GM18868 (cell line): Measurements from ENCODE around the gene PPM1M.

Source experiments
- ATAC-seq: cut with Tn5 transposase; IDR thresholded peaks from one replicate; pipeline ENCODE4 v1.9.1; 2021; ENCODE audit warnings: mild to moderate bottlenecking, moderate library complexity; ENCODE audit not compliant: unreplicated experiment

PPM1M gene

DNA sequence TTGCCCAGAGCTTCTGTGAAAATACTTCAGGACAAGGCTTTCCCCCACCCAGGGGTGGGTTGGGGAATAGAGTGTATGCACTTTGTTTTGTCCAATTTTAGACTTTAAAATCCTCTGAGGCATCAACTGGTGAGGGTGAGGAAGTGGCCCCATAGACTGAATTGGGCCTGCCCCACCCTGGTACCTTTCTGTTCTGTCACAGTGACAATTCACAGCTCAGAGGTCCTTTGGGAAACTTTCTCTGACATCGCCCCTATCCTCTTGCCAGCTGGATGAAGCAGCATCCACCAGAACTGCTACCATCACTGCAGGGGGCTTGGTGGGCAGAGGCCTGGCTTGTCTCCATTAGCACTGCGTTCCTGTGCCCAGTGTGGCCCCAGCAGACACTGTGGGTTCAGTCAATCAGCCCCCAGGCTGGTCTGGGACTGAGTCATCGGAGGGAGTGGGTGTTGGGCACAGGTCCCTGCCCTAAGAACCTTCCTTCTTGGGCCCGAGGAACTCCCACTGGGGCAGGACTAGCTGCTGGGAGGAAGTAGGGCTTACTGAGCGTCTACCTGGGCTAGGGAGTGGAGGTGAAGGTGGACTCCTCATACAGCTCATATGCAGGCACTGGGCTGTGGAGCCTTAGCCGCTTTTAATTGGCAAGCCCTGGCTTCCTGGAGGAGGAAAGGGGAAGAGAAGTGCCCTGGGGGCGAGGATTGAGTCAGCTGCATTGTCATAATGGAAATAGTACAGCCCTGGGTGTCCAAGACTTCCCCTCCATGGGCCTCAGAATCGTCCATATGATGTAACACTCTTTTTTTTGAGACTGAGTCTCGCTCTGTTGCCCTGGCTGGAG is 1.5 kb upstream of the PPM1M start:
- peak; percentile 48 for ATAC-seq

DNA sequence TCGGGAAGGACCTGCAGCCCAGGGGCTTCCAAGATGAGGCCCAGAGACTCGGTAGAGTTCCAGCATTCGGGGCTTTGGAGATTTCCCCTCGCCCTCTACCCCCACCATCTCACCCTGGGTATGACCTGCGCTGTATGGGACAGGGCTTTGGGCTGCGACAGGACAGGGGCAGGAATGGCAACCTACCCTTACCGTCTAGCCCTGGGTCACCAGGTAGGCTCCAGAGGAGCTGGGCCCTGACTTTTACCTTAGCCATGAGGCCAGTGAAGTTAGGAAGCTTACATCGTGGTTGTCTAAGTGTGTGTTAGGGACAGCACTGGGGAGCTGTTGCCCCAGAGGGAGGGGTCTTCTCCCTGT is 683 bp downstream of the PPM1M start:
- no peak for ATAC-seq

- no peak for ATAC-seq
Observed at GRCh38 chr3:52246728-52247408, 1.3 kb downstream of the PPM1M start.

GRCh38 chr3:52247409-52248164 is 2.0 kb downstream of the PPM1M start:
- ATAC-seq = no peak

DNA sequence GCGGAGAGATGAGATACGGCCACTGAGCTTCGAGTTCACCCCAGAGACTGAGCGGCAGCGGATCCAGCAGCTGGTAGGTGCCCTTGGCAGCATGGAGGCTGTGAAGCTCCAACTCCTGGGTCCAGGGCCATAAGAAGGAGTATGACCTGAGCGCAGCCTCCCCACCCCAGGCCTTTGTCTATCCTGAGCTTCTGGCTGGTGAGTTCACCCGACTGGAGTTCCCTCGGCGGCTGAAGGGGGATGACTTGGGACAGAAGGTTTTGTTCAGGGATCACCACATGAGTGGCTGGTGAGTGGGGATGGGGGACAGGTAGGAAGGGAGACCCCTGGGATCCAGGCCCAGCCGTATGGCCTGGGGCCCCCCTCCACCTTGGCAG is 2.6 kb downstream of the PPM1M start:
- no peak for ATAC-seq

DNA sequence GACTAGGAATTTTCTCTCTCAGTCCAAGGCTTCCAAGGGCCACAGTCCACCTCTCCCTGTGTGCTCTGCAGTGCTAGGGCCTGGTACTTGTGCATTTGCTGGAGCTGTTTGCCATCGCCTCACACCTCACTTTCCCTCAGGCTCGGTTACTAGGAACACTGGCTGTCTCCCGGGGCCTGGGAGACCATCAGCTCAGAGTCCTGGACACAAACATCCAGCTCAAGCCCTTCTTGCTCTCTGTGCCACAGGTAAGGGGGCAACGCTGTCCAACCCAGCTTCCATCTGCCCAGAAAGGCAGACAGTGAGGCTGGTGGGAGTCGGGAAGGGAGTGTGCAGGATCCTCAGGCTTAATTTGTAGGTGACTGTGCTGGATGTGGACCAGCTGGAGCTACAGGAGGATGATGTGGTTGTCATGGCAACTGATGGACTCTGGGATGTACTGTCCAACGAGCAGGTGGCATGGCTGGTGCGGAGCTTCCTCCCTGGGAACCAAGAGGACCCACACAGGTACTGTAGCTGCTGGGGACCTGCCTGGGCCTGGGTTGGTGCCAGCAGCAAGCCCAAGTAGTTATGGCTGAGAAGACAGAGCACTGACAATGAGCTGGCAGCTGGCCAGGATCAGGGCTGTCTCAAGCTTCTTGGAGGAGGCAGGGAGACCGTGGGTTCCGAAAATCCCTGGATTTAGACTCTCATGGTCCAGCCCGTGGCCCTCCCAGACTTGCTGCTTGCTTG is 3.4 kb downstream of the PPM1M start:
- ATAC-seq = no peak

DNA sequence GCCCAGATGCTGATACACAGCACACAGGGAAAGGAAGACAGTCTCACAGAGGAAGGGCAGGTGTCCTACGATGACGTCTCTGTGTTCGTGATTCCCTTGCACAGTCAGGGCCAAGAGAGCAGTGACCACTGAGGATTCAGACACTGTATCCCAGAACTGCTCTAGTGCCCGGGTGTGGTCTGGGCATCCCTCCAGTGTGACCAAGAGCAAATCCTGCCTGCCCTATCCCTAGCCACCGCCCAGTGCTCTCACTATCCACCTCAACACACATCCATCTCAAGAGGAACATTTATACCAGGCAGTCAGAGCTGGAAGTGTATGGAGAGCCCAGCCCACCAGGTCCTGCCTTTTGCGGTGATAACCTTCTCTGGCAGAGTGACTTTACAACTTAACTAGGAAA is 4.1 kb downstream of the PPM1M start:
- no peak for ATAC-seq

DNA sequence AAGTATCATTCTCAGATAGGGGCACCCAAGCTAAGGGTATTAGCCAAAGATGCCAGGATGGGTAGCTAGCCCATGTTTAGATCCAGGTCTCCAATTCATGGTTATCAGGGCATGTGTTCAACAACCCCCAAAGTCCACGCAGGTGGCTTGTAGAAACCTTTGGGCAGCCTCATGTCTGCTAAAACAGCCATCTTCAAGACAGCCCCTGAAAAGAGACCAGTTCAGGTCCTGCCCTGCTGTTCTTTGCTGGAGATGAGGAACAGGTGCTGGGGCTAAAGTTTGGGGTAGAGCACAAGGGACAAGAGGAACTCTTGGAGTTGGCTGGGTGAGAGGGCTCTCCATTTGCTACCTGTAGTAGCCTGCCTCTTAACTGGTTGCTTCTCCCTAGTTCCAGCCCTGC is 4.6 kb downstream of the PPM1M start:
- no peak for ATAC-seq

DNA sequence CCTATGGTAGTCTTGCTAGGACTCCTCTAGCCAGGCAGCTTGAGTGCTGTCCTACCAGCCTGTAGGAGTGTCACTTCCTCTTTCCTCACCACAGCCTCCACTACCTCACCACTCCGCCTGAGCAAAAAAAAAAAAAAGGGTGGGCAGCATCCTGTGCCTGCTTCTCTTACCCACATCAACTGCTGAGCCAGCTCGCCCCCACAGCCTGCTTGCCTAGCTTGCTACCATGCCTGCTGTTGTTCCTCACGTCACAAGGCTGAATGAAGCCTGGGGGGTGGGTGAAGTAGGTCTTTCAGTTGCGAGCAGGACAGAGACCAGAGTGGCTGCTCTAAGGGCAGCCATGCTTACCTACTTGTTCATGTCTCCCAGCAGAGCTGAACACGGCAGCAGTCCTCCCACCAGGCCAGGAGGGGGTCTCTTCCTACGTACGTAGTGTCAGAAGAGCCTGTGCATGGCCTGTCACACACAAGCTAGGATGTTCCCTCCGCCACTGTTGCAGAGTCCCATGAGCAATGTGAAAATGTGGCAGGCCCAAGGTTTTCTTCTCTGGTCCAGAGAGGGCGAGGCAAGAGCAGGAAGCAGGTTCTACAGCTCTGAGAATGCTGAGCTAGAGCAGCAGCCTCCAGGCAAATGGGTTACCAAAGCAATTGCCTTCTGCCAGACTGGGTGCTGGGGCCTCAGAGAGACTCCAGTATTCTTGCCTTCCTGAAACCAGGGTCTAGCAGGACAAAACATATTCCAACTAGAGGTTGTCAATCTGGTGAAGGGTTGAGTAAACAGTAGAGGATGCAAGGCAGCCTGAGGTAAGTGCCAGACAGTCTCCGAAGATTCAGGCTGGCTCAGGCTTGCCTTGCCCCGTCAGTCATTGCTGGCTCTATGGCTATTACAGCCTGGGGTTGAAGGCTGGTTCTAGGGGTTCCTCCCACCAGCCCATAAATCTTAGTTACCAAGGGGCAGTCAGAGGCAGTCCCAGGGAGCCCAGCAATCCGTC is 8.1 kb downstream of the PPM1M start:
- peak; percentile 95 for ATAC-seq

DNA sequence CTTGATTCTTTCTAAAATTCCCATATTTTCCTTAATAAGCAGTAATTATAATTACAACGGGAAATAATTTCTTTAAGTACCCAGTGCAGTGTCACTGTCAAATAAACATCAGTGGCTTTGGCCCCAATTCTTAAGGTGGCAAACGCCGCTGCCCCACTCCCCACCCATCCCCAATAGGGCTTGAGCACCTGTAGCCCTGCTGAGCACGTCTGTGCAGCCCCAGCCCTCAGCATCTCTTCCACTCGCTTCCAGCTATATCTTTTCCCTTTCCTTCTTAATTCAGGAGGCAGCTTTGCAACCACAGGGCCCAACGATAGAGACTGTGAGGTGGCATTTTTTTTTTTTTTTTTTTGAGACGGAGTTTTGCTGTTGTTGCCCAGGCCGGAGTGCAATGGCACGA is 9.0 kb downstream of the PPM1M start:
- ATAC-seq = no peak

- no peak for ATAC-seq
Observed at GRCh38 chr3:52256159-52256558, 10.6 kb downstream of the PPM1M start.

DNA sequence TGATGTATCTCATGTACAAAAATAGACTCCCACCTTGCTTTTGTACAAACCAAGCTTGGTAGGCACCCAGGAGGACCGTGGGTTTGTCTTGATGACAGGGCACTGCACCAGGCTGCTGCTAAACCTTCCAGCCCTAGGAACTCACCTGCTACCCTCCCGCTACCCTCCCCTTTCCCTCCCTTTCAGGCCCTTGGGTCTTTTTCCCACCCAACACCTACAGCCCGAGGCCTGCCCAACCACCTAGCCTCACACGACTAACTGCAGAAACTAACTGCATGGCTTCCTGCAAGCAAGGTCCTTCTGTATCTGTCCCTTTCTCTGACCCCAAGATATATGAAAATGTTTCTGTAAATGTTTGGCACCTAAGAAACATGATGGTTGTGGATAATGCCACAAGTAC is 11.1 kb downstream of the PPM1M start:
- ATAC-seq = no peak

DNA sequence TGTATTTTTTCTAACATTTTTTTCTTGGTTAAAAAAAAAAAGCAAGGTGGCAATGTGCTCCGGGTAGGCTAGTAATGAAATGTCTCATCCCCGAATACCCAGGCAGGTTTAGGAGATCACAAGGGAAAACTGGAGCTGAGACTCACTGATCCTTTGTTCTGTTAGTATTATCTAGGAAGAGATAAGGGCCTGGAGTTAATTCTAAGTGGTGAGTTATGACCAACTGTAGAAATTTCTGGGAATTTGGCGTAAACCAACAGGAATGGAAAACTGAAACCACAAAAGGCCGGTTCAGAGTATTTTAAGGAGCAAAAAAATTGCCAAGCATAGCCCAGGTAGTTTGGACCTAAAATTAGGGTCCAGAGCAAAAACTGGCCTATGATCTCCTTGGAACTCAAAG is 12.4 kb downstream of the PPM1M start:
- no peak for ATAC-seq

DNA sequence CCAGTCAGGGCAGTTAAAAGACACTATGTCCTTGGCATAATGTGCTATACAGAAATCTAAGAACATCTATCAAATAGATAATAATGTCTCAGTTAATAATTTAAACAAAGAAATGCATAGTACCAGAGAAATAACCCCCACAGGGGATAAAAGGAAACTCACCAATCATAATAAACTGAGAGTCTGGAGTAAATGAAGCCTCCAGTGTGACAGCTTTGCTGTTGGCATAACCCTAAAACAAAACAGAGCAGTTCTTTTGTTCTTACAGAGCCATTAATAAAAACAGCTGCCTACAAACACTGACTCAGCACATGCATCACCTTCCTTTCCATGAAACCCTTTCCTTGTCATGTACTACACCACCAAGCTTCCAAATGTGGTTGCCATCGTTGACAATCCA is 13.5 kb downstream of the PPM1M start:
- no peak for ATAC-seq

DNA sequence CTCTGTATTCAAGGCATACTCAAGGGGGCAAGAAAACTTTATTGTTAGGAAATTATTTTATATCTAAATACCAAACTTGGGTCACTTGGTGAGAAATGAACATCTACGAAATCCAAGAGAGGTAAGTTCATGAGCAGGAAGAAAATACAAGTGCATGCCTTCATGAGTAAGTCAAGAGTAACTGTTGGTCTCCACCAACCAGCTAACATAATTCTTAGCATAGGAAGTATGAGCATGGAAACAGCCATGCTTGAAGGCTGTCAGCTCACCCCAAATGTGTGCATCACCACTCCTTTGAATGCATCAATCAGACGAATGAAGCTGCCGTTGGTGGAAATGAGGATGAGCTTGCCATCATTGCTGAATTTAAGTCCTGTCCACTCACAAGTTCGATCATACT is 13.9 kb downstream of the PPM1M start:
- no peak for ATAC-seq

- no peak for ATAC-seq
Observed at GRCh38 chr3:52262447-52262846, 16.9 kb downstream of the PPM1M start.

DNA sequence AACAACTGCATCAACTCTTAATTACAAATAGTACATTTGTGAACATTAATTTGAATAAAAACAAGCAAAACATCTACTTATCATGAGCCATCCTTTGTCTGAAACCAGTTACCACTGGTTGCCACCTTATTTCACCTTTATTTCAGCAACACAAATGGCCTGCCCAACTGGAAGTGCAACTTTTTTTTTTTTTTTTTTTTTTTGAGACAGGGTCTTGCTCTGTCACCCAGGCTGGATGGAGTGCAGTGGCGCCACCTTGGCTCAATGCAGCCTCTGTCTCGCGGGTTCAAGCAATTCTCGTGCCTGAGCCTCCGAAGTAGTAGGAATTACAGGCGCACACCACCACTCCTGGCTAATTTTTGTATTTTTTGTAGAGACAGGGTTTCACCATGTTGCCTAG is 19.8 kb downstream of the PPM1M start:
- ATAC-seq = no peak

- ATAC-seq = no peak
Observed at GRCh38 chr3:52268036-52268435, 22.5 kb downstream of the PPM1M start.

GRCh38 chr3:52269776-52270175 is 24.2 kb downstream of the PPM1M start:
- ATAC-seq = no peak

DNA sequence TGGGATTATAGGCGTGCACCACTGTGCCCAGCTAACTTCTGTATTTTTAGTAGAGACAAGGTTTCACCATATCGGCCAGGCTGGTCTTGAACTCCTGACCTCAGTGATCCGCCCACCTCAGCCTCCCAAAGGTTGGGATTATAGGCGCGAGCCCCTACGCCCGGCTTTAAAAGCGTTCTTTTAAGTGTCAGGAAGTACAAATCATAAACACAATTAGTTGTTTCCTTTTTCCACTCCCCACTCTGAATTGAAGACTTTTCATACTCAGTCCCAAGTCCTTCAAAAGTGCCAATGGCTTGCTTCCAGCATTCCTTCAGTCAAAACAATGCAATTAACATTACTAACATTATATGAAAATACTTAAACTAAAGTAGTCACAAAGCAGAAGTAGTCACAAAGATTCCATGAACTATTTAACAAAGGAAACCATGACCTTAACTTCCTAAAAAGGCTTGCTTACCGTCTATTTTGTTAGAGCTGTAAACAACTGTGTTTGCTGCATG is 24.7 kb downstream of the PPM1M start:
- no peak for ATAC-seq
